Measurements from ENCODE around the gene PAX2.

GRCh38 chr10:100735087-100735336 is 10.4 kb upstream of the PAX2 start:
- TF ChIP-seq REST (IDR thresholded peaks at IDR 0.05) (no peak), CTCF (IDR thresholded peaks at IDR 0.05; ENCODE audit: low read depth, low read length, missing input control) (no peak), ZBTB33 (IDR thresholded peaks at IDR 0.05) (no peak), EGR1 (IDR thresholded peaks at IDR 0.05; ENCODE audit: low read depth in 2 of 2) (no peak), YY1 (IDR thresholded peaks at IDR 0.05) (no peak), HNF4G (IDR thresholded peaks at IDR 0.05) (no peak), MAX (IDR thresholded peaks at IDR 0.05) (no peak), GABPA (IDR thresholded peaks at IDR 0.05 in 1 of 2, conservative IDR thresholded peaks at IDR 0.05 in 1 of 2) (no peak)

Data from liver (tissue), 3 donors.